ENCODE measurements around the gene DISP2.

The DISP2 gene

DNA sequence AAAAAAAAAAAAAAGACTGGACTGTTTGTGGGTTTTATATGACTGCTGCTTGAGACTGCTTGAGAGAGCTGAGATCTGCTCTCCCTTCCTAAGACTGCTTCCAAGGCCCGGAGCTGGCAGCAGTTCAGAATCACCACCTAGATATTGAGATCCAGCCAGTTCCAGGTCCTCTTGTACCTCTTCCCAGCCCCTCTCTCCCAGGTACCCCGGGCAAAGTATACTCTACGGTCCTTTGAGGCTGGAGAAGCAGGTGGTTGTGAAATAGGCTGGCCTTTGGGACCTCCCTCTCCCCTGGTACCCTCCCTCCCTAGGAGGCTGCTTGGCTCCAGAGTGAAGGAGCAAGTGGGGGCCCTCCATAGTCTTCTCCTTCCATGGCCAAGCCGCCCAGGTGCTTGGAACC is 70.2 kb downstream of the DISP2 start:
- no peak for DNase-seq
